OCI-LY1 (cell line): ENCODE data around the gene BET1.
"Not testable (repeated sequence)": the region's sequence is repeated elsewhere in the genome, so short reads cannot be mapped to it uniquely, and the experiment has no call there.

Experiments
- H2AFZ ChIP-seq: fragments of 200-600 bp; sonication (generic), shearing (Covaris generic); 2 replicates; pipeline ENCODE4 v1.6.0; 2014; ENCODE audit warnings: antibody characterized with exemption, mild to moderate bottlenecking, low read length
- H3F3A ChIP-seq: fragments of 200-600 bp; sonication (generic), shearing (Covaris generic); 2 replicates; pipeline ENCODE4 v1.6.0; 2014; ENCODE audit warnings: mild to moderate bottlenecking, antibody characterized with exemption, low read length, moderate library complexity; ENCODE audit not compliant: insufficient read depth
- H3K27ac ChIP-seq: fragments of 200-600 bp; sonication (generic); 2 replicates; pipeline ENCODE4 v1.5.1; 2014; ENCODE audit warnings: low read length, mixed run types, mild to moderate bottlenecking, low read depth; ENCODE audit not compliant: poor library complexity, severe bottlenecking
- H3K27me3 ChIP-seq: fragments of 200-600 bp; sonication (generic); 2 replicates; pipeline ENCODE4 v1.6.0; 2014; ENCODE audit warnings: antibody characterized with exemption, mild to moderate bottlenecking, low read length, moderate library complexity; ENCODE audit not compliant: insufficient read depth
- H3K36me3 ChIP-seq: fragments of 200-600 bp; sonication (generic); 2 replicates; pipeline ENCODE4 v1.6.1; 2014; ENCODE audit warnings: mild to moderate bottlenecking, antibody characterized with exemption, low read length, moderate library complexity, mixed read lengths; ENCODE audit not compliant: insufficient read depth
- H3K4me1 ChIP-seq: fragments of 200-600 bp; sonication (generic); 2 replicates; pipeline ENCODE4 v1.5.1; 2014; ENCODE audit warnings: mild to moderate bottlenecking, low read length, moderate library complexity; ENCODE audit not compliant: insufficient read depth, severe bottlenecking
- H3K4me2 ChIP-seq: fragments of 200-600 bp; sonication (generic), shearing (Covaris generic); 2 replicates; pipeline ENCODE4 v1.6.1; 2014; ENCODE audit warnings: low read length
- H3K4me3 ChIP-seq: fragments of 200-600 bp; sonication (generic); 2 replicates; pipeline ENCODE4 v1.5.1; 2014; ENCODE audit warnings: low read length, low read depth, mild to moderate bottlenecking, mixed read lengths; ENCODE audit not compliant: poor library complexity, severe bottlenecking
- H3K79me2 ChIP-seq: fragments of 200-600 bp; shearing (Covaris generic); 2 replicates; pipeline ENCODE4 v1.6.1; 2016; ENCODE audit warnings: mixed run types, low read length, mixed read lengths; ENCODE audit not compliant: insufficient read depth
- H3K9ac ChIP-seq: fragments of 200-600 bp; sonication (generic), shearing (Covaris generic); 2 replicates; pipeline ENCODE4 v1.6.1; 2014; ENCODE audit warnings: mild to moderate bottlenecking, low read length, mixed read lengths
- H3K9me2 ChIP-seq: fragments of 200-600 bp; sonication (generic), shearing (Covaris generic); 2 replicates; pipeline ENCODE4 v1.6.1; 2014; ENCODE audit warnings: low read depth, mild to moderate bottlenecking, low read length, mixed read lengths
- H3K9me3 ChIP-seq: fragments of 200-600 bp; shearing (Covaris generic); 2 replicates; pipeline ENCODE4 v1.6.1; 2014; ENCODE audit warnings: low read length, mixed read lengths
- H4K20me1 ChIP-seq: fragments of 200-600 bp; sonication (generic), shearing (Covaris generic); 2 replicates; pipeline ENCODE4 v1.6.0; 2016; ENCODE audit warnings: mild to moderate bottlenecking, low read length; ENCODE audit not compliant: insufficient read depth
- CTCF ChIP-seq: fragments of 200-600 bp; sonication (generic), shearing (Covaris generic); IDR thresholded peaks from 2 replicates; pipeline ENCODE4 v1.5.1; 2017; ENCODE audit warnings: mild to moderate bottlenecking, antibody characterized with exemption, low read length, moderate library complexity, mixed read lengths
- EZH2 ChIP-seq: fragments of 200-600 bp; sonication (generic), shearing (Covaris generic); IDR thresholded peaks from 2 replicates; pipeline ENCODE4 v1.8.0; 2017; ENCODE audit warnings: borderline replicate concordance, mixed run types, mild to moderate bottlenecking, antibody characterized with exemption, low read length, moderate library complexity, mixed read lengths

Gene BET1

GRCh38 chr7:94030634-94031033 is 26.5 kb upstream of the BET1 start:
- no peaks in the 10 kb centered on the region; the same call in 1 of the 2 replicates for H3K9me3 ChIP-seq
- no peak overlapping the region for H3K4me2 ChIP-seq

GRCh38 chr7:94029976-94030375 is 25.8 kb upstream of the BET1 start:
- H4K20me1 ChIP-seq: no peaks in the 10 kb centered on the region
- H2AFZ ChIP-seq: peak overlapping the region; percentile 26; the same call in 1 of the 2 replicates
- no peaks in the 10 kb centered on the region; the same call in 1 of the 2 replicates for H3K36me3 ChIP-seq
- H3K9me2 ChIP-seq: no peaks in the 10 kb centered on the region
- no peak overlapping the region for H3K27ac ChIP-seq
- no peaks in the 10 kb centered on the region; the same call in 1 of the 2 replicates for H3K9me3 ChIP-seq
- H3K4me2 ChIP-seq: no peak overlapping the region
- TF ChIP-seq CTCF (no peak), EZH2 (no peak)
- H3K79me2 ChIP-seq: no peaks in the 10 kb centered on the region
- peaks cover 25% of the 10 kb centered on the region for H3K4me1 ChIP-seq
- H3K9ac ChIP-seq: no peak overlapping the region
- H3F3A ChIP-seq: no peaks in the 10 kb centered on the region
- H3K4me3 ChIP-seq: no peak overlapping the region
- H3K27me3 ChIP-seq: no peaks in the 10 kb centered on the region

More at GRCh38 chr7:94030634-94031033, 26.5 kb upstream of the BET1 start:
- peaks cover 27% of the 10 kb centered on the region for H3K4me1 ChIP-seq
- no peaks in the 10 kb centered on the region; the same call in 1 of the 2 replicates for H3K36me3 ChIP-seq
- no peak for TF ChIP-seq CTCF
- no peak for TF ChIP-seq EZH2
- H3K9ac ChIP-seq: no peak overlapping the region
- H3K4me3 ChIP-seq: no peak overlapping the region
- H3F3A ChIP-seq: no peaks in the 10 kb centered on the region
- no peaks in the 10 kb centered on the region for H4K20me1 ChIP-seq
- H2AFZ ChIP-seq: no peak overlapping the region
- no peaks in the 10 kb centered on the region for H3K79me2 ChIP-seq
- no peak overlapping the region for H3K27ac ChIP-seq
- no peaks in the 10 kb centered on the region for H3K27me3 ChIP-seq
- no peaks in the 10 kb centered on the region for H3K9me2 ChIP-seq

- peaks cover 28% of the 10 kb centered on the region for H3K4me1 ChIP-seq
- no peaks in the 10 kb centered on the region for H3K9me2 ChIP-seq
- no peaks in the 10 kb centered on the region for H3F3A ChIP-seq
- TF ChIP-seq EZH2 (no peak), CTCF (no peak)
- no peaks in the 10 kb centered on the region for H4K20me1 ChIP-seq
- no peak overlapping the region for H3K9ac ChIP-seq
- H3K27me3 ChIP-seq: no peaks in the 10 kb centered on the region
- H3K36me3 ChIP-seq: no peaks in the 10 kb centered on the region; the same call in 1 of the 2 replicates
- H2AFZ ChIP-seq: no peak overlapping the region
- no peaks in the 10 kb centered on the region for H3K79me2 ChIP-seq
- no peak overlapping the region for H3K27ac ChIP-seq
- no peaks in the 10 kb centered on the region for H3K9me3 ChIP-seq
- no peak overlapping the region for H3K4me3 ChIP-seq
- H3K4me2 ChIP-seq: no peak overlapping the region; the same call in 1 of the 2 replicates
Measured at GRCh38 chr7:94028768-94029167, 24.6 kb upstream of the BET1 start.

GRCh38 chr7:94026619-94027018 is 22.5 kb upstream of the BET1 start:
- H3K9me2 ChIP-seq, H3K4me2 ChIP-seq, H3K27me3 ChIP-seq, H3K27ac ChIP-seq, H3F3A ChIP-seq, H3K9me3 ChIP-seq, H3K4me3 ChIP-seq, H4K20me1 ChIP-seq, H3K9ac ChIP-seq, H2AFZ ChIP-seq, H3K79me2 ChIP-seq, H3K36me3 ChIP-seq: not testable (repeated sequence)
- peaks cover 42% of the 10 kb centered on the region for H3K4me1 ChIP-seq
